Keratinocyte (primary cell): ENCODE data around the gene AXIN1. TPM values are rescaled to one million over a fixed set of nuclear protein-coding genes. Genes with fewer than 3 reads are reported as not detected.
"Not testable (repeated sequence)": the region's sequence is repeated elsewhere in the genome, so short reads cannot be mapped to it uniquely, and the experiment has no call there.

Experiments
- DNase-seq: peaks from one replicate; pipeline ENCODE4 v3.0.0-alpha.2; 2011; ENCODE audit warnings: low read depth, missing footprints, low spot score
- FAIRE-seq: peaks from 2 replicates; lab custom pipeline; 2011; peaks lifted over from hg19 to GRCh38; lab: Jason Lieb, UNC
- H2AFZ ChIP-seq: 2 replicates; pipeline ENCODE4 v1.6.0; 2012; ENCODE audit warnings: low read length, control low read depth, inconsistent platforms; ENCODE audit not compliant: control insufficient read depth
- H3K27ac ChIP-seq: 2 replicates; pipeline ENCODE4 v1.5.1; 2011; ENCODE audit warnings: low read length; ENCODE audit not compliant: control insufficient read depth, insufficient read depth
- H3K27me3 ChIP-seq: 3 replicates; pipeline ENCODE4 v1.6.0; 2011; ENCODE audit warnings: low read length; ENCODE audit not compliant: control insufficient read depth, insufficient read depth; ENCODE audit errors: extremely low read depth
- H3K36me3 ChIP-seq, 2 experiments: 2 replicates in 1 of 2; 3 replicates in 1 of 2; pipeline ENCODE4 v1.5.1; 2011; ENCODE audit warnings: low read length in 2 of 2, mild to moderate bottlenecking in 1 of 2; ENCODE audit not compliant: control insufficient read depth in 2 of 2, insufficient read depth in 2 of 2; ENCODE audit errors: extremely low read depth in 1 of 2
- H3K4me1 ChIP-seq: 3 replicates; pipeline ENCODE4 v1.5.1; 2011; ENCODE audit warnings: low read length; ENCODE audit not compliant: control insufficient read depth, insufficient read depth; ENCODE audit errors: extremely low read depth
- H3K4me2 ChIP-seq: 3 replicates; pipeline ENCODE4 v1.6.0; 2011; ENCODE audit warnings: low read depth, low read length; ENCODE audit not compliant: control insufficient read depth, insufficient read depth; ENCODE audit errors: extremely low read depth
- H3K4me3 ChIP-seq, 3 experiments: fragments of 200-600 bp in 1 of 3; sonication (generic) in 1 of 3; 2 replicates in 2 of 3; 3 replicates in 1 of 3; pipeline ENCODE4 v1.5.1; 2011 to 2016; ENCODE audit warnings: low read length in 3 of 3, mild to moderate bottlenecking in 3 of 3, control low read depth in 2 of 3, inconsistent platforms in 1 of 3, low read depth in 1 of 3, mixed read lengths in 1 of 3, mixed run types in 1 of 3, moderate library complexity in 1 of 3; ENCODE audit not compliant: control insufficient read depth in 2 of 3, insufficient read depth in 2 of 3; ENCODE audit errors: extremely low read depth in 1 of 3
- H3K79me2 ChIP-seq: 2 replicates; pipeline ENCODE4 v1.6.0; 2012; ENCODE audit warnings: low read length; ENCODE audit not compliant: control insufficient read depth, insufficient read depth
- H3K9ac ChIP-seq: 3 replicates; pipeline ENCODE4 v1.6.0; 2011; ENCODE audit warnings: low read length; ENCODE audit not compliant: control insufficient read depth, insufficient read depth; ENCODE audit errors: extremely low read depth
- H3K9me1 ChIP-seq: 3 replicates; pipeline ENCODE4 v1.6.0; 2011; ENCODE audit warnings: low read length; ENCODE audit not compliant: control insufficient read depth, insufficient read depth; ENCODE audit errors: extremely low read depth
- H3K9me3 ChIP-seq: 2 replicates; pipeline ENCODE4 v1.5.1; 2012; ENCODE audit warnings: low read depth, low read length; ENCODE audit not compliant: control insufficient read depth
- H4K20me1 ChIP-seq: 3 replicates; pipeline ENCODE4 v1.6.0; 2011; ENCODE audit warnings: low read length; ENCODE audit not compliant: control insufficient read depth, insufficient read depth; ENCODE audit errors: extremely low read depth
- EZH2 ChIP-seq: IDR thresholded peaks from one replicate; pipeline ENCODE4 v1.6.1; 2012; ENCODE audit warnings: inconsistent platforms, mild to moderate bottlenecking, low read length, moderate library complexity
- dilution Hi-C: fragments of 300-500 bp; cut with MboI; formaldehyde crosslinking; loops from one replicate; pipeline ENCODE4 v1.7.0; 2020; ENCODE audit warnings: low sequenced_read_pairs; ENCODE audit not compliant: extremely low pct_ligation_motif_present
- polyA plus RNA-seq, 5 experiments: library from polyadenylated mRNA; depleted of rRNA in 3 of 5; stranded (reverse) in 3 of 5; stranded (forward) in 1 of 5; unstranded in 1 of 5; fragments of >200 nt; gene quantifications; 1 replicate in 1 of 5; 2 replicates in 3 of 5; 3 replicates in 1 of 5; pipeline versions ENCODE4 v1.2.1 to v1.2.3, GENCODE V29; 2011 to 2012; ENCODE audit warnings: missing spikeins in 2 of 5, low read depth in 1 of 5, low replicate concordance in 1 of 5
- TF ChIP-seq, protein P1 (sequence below), 3 experiments: IDR thresholded peaks in 1 of 3; conservative IDR thresholded peaks in 1 of 3; optimal IDR thresholded peaks in 1 of 3; 2 replicates in 2 of 3; 3 replicates in 1 of 3; pipeline versions ENCODE3 to v1.5.1; 2011; ENCODE audit warnings: low read length in 3 of 3, mild to moderate bottlenecking in 3 of 3, moderate library complexity in 2 of 3, control low read depth in 1 of 3, inconsistent platforms in 1 of 3; ENCODE audit not compliant: insufficient read depth in 2 of 3; ENCODE audit errors: extremely low read depth in 1 of 3

Gene AXIN1
- polyA plus RNA-seq, 1 donor (not counting 4 experiments of a cell fraction or from before 2014, with no cell fraction given), result 8.8 TPM

DNA sequence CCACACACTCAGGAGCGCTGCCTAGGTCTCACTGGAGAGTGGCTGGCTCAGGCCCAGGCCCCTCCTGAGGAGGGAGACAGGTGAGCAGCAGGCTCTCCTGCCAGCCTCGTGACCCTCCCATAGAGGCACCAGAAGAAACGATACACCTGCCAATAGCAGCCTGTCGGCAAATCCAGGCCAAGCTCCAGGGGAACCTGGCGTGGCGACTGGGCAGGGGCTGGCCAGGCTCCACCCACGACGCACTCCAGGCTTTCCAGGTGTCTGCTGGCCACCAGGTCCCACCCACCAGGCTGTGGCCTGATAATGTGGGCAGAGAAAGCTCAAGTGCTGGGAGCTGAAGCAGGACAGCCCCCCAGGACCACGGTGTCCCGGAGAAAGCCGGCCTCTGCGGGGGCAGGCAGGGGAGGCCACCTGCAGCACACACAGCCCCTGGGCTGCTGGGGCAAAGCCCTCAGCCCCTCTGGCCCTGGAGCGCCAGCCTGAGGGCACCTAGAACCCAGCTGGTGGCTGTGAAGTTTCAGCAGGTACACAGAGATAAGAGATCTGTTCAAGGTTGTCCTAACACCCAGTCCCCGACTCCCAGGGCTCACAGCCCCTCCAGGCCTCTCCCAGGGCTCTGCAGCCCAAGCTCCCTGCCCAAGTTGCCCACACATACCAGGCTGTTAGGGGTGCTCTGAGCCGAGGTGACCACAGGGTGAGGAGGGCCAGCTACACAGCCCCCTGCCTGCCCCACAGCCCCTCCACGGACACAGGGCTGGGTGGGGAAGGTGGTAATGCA is 26.8 kb upstream of the AXIN1 start:
- Histone ChIP-seq H3K27ac (no peak overlapping the region), H3K4me3 (no peak overlapping the region)

DNA sequence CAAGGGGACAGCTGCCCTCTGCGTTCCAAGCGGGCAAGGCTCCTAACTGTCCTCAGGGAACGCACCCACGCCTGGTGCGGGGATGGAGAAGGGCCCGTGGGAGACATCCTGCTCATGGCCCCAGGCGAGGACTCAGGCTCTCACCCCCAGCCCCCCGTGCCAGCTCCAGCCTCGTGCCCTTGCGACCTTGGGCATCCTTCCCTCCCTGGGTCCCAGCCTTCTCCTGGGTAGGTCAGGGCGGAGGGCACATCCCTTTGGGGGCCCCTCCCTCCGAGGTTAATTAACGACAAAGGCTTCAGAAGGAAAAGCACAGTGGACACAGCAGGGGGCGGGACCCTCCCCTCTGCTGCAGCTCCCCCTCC is 26.3 kb upstream of the AXIN1 start:
- no peak overlapping the region for H3K4me2 ChIP-seq
- no peak overlapping the region for H3K4me3 ChIP-seq
- DNase-seq (no peak), FAIRE-seq (no peak)
- H3K79me2 ChIP-seq, result peaks cover 9% of the 10 kb centered on the region
- no peak for TF ChIP-seq EZH2
- TF ChIP-seq, protein P1, sequence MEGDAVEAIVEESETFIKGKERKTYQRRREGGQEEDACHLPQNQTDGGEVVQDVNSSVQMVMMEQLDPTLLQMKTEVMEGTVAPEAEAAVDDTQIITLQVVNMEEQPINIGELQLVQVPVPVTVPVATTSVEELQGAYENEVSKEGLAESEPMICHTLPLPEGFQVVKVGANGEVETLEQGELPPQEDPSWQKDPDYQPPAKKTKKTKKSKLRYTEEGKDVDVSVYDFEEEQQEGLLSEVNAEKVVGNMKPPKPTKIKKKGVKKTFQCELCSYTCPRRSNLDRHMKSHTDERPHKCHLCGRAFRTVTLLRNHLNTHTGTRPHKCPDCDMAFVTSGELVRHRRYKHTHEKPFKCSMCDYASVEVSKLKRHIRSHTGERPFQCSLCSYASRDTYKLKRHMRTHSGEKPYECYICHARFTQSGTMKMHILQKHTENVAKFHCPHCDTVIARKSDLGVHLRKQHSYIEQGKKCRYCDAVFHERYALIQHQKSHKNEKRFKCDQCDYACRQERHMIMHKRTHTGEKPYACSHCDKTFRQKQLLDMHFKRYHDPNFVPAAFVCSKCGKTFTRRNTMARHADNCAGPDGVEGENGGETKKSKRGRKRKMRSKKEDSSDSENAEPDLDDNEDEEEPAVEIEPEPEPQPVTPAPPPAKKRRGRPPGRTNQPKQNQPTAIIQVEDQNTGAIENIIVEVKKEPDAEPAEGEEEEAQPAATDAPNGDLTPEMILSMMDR (optimal IDR thresholded peaks at IDR 0.05 in 1 of 3, IDR thresholded peaks at IDR 0.05 in 1 of 3, conservative IDR thresholded peaks at IDR 0.05 in 1 of 3; ENCODE audit: extremely low read depth in 1 of 3, insufficient read depth in 2 of 3, low read length in 3 of 3), result no peak
- no peak overlapping the region for H3K9ac ChIP-seq
- H2AFZ ChIP-seq, result no peak overlapping the region
- H3K9me3 ChIP-seq, result no peaks in the 10 kb centered on the region
- H3K27ac ChIP-seq, result no peak overlapping the region
- peaks cover 16% of the 10 kb centered on the region for H3K4me1 ChIP-seq
- dilution Hi-C loops, result no loop called here
- H3K27me3 ChIP-seq, result no peaks in the 10 kb centered on the region
- H3K9me1 ChIP-seq, result no peaks in the 10 kb centered on the region
- H3K36me3 ChIP-seq, result peaks cover 0 to 14% of the 10 kb centered on the region in 2 experiments
- H4K20me1 ChIP-seq, result no peaks in the 10 kb centered on the region

More for the DNA sequence above, 26.8 kb upstream of the AXIN1 start:
- FAIRE-seq, result no peak
- no peak for TF ChIP-seq EZH2
- TF ChIP-seq, protein P1 (optimal IDR thresholded peaks at IDR 0.05 in 1 of 3, IDR thresholded peaks at IDR 0.05 in 1 of 3, conservative IDR thresholded peaks at IDR 0.05 in 1 of 3; ENCODE audit: extremely low read depth in 1 of 3, insufficient read depth in 2 of 3, low read length in 3 of 3), result no peak
- dilution Hi-C loops, result no loop called here
- DNase-seq, result no peak
- Histone ChIP-seq H3K27me3 (no peaks in the 10 kb centered on the region), H3K4me1 (peaks cover 16% of the 10 kb centered on the region), H3K9me1 (no peaks in the 10 kb centered on the region), H3K9ac (no peak overlapping the region), H3K79me2 (peaks cover 9% of the 10 kb centered on the region), H4K20me1 (no peaks in the 10 kb centered on the region), H3K4me2 (no peak overlapping the region), H3K36me3 (peaks cover 0 to 14% of the 10 kb centered on the region in 2 experiments), H2AFZ (no peak overlapping the region), H3K9me3 (no peaks in the 10 kb centered on the region)

DNA sequence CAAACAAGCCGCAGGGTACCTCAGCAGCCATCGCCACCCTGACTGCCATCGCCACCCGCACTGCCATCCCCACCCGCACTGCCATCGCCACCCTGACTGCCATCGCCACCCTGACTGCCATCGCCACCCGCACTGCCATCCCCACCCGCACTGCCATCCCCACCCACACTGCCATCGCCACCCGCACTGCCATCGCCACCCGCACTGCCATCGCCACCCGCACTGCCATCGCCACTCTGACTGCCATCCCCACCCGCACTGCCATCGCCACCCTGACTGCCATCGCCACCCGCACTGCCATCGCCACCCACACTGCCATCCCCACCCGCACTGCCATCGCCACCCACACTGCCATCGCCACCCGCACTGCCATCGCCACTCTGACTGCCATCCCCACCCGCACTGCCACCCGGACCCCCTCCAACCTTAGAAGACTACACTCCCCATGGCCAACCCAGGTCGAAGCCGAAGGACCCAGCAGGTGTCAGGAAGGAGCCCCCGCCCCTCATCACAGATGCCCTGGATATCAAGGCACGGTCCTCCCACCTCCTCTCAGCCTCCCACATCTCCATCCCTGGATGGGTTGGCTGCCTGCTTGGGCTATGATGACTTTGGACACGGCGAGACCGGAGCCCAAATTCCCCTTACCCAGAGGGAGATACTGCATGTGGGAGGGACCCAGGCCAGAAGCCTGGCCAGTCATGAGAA is 25.7 kb upstream of the AXIN1 start:
- H3K27ac ChIP-seq, DNase-seq, H2AFZ ChIP-seq, dilution Hi-C loops, H3K4me2 ChIP-seq, H3K9ac ChIP-seq, FAIRE-seq, H3K9me3 ChIP-seq, H3K79me2 ChIP-seq, H3K4me3 ChIP-seq, H3K9me1 ChIP-seq, H3K27me3 ChIP-seq, H4K20me1 ChIP-seq: not testable (repeated sequence)
- peaks cover 12% of the 10 kb centered on the region for H3K4me1 ChIP-seq
- H3K36me3 ChIP-seq, result peaks cover 0 to 14% of the 10 kb centered on the region in 2 experiments
